ES-I3 (cell line): Measurements from ENCODE around the gene RHD.
"Not testable (repeated sequence)": the region's sequence is repeated elsewhere in the genome, so short reads cannot be mapped to it uniquely, and the experiment has no call there.

Source experiments
- H3K36me3 ChIP-seq: 2 replicates; pipeline ENCODE4 v1.6.1; 2013; ENCODE audit warnings: mild to moderate bottlenecking, low read length, control low read depth, moderate library complexity; ENCODE audit not compliant: insufficient read depth
- H3K4me1 ChIP-seq: 2 replicates; pipeline ENCODE4 v1.6.1; 2013; ENCODE audit warnings: mild to moderate bottlenecking, control low read depth, low read length; ENCODE audit not compliant: insufficient read depth
- H3K9ac ChIP-seq: 2 replicates; pipeline ENCODE4 v1.6.1; 2013; ENCODE audit warnings: low read depth, mild to moderate bottlenecking, low read length, moderate library complexity
- H3K9me3 ChIP-seq: 2 replicates; pipeline ENCODE4 v1.6.1; 2013; ENCODE audit warnings: mild to moderate bottlenecking, low read length, moderate library complexity; ENCODE audit not compliant: control insufficient read depth, insufficient read depth

RHD gene

GRCh38 chr1:25272238-25272637 is at the start of gene RHD:
TSS of gene RHD (plus strand) at chr1:25272509. CDS start at chr1:25272548, 39 bp downstream.
- not testable (repeated sequence) for H3K4me1 ChIP-seq, H3K36me3 ChIP-seq, H3K9ac ChIP-seq, H3K9me3 ChIP-seq

GRCh38 chr1:25222606-25223005 is 49.7 kb upstream of the RHD start:
- Histone ChIP-seq H3K9me3 (no peaks in the 10 kb centered on the region), H3K36me3 (peaks cover 24% of the 10 kb centered on the region), H3K4me1 (no peaks in the 10 kb centered on the region), H3K9ac (no peak overlapping the region)

- peaks cover 28% of the 10 kb centered on the region for H3K36me3 ChIP-seq
- H3K4me1 ChIP-seq: no peaks in the 10 kb centered on the region
- no peak overlapping the region for H3K9ac ChIP-seq
- H3K9me3 ChIP-seq: no peaks in the 10 kb centered on the region
Observed at GRCh38 chr1:25223471-25223870, 48.8 kb upstream of the RHD start.

GRCh38 chr1:25232027-25232865 is 40.1 kb upstream of the RHD start, which contains the start of gene SYF2:
TSS of gene SYF2 (minus strand) at chr1:25232502. CDS start at chr1:25232467, 35 bp downstream.
- Histone ChIP-seq H3K9ac (peak within 1 kb of the TSS; percentile 83), H3K9me3 (no peaks in the 10 kb centered on the region), H3K36me3 (peaks cover 14% of the 10 kb centered on the region), H3K4me1 (peaks cover 3% of the 10 kb centered on the region; the same call in 1 of the 2 replicates)

GRCh38 chr1:25232866-25233784 is 39.2 kb upstream of the RHD start:
- peaks cover 7% of the 10 kb centered on the region for H3K36me3 ChIP-seq
- H3K4me1 ChIP-seq: peaks cover 3% of the 10 kb centered on the region; the same call in 1 of the 2 replicates
- peak overlapping the region; percentile 83 for H3K9ac ChIP-seq
- H3K9me3 ChIP-seq: no peaks in the 10 kb centered on the region

GRCh38 chr1:25235411-25235810 is 36.9 kb upstream of the RHD start:
- not testable (repeated sequence) for H3K4me1 ChIP-seq, H3K9me3 ChIP-seq, H3K9ac ChIP-seq, H3K36me3 ChIP-seq

GRCh38 chr1:25236261-25236660 is 36.0 kb upstream of the RHD start:
- not testable (repeated sequence) for H3K9ac ChIP-seq, H3K4me1 ChIP-seq, H3K36me3 ChIP-seq, H3K9me3 ChIP-seq

GRCh38 chr1:25238046-25238445 is 34.3 kb upstream of the RHD start:
- H3K9ac ChIP-seq: no peak overlapping the region
- H3K9me3 ChIP-seq: no peaks in the 10 kb centered on the region
- H3K4me1 ChIP-seq: peaks cover 7% of the 10 kb centered on the region
- no peaks in the 10 kb centered on the region for H3K36me3 ChIP-seq

GRCh38 chr1:25239681-25240541 is 32.4 kb upstream of the RHD start:
- Histone ChIP-seq H3K4me1 (peaks cover 4% of the 10 kb centered on the region; the same call in 1 of the 2 replicates), H3K9ac (peak overlapping the region; percentile 51), H3K36me3 (peaks cover 7% of the 10 kb centered on the region), H3K9me3 (no peaks in the 10 kb centered on the region)

- Histone ChIP-seq H3K9ac (no peak overlapping the region), H3K36me3 (peaks cover 14% of the 10 kb centered on the region), H3K9me3 (no peaks in the 10 kb centered on the region)
Observed at GRCh38 chr1:25243907-25244306, 28.4 kb upstream of the RHD start.

GRCh38 chr1:25245393-25245792 is 26.9 kb upstream of the RHD start:
- Histone ChIP-seq H3K9ac (no peak overlapping the region; the same call in 1 of the 2 replicates), H3K9me3 (no peaks in the 10 kb centered on the region), H3K36me3 (peaks cover 14% of the 10 kb centered on the region), H3K4me1 (peaks cover 7% of the 10 kb centered on the region)

More at GRCh38 chr1:25243907-25244306, 28.4 kb upstream of the RHD start:
- H3K4me1 ChIP-seq: peaks cover 8% of the 10 kb centered on the region

GRCh38 chr1:25245809-25246599 is 26.3 kb upstream of the RHD start:
- peak overlapping the region; percentile 98 for H3K9ac ChIP-seq
- no peaks in the 10 kb centered on the region for H3K9me3 ChIP-seq
- peaks cover 14% of the 10 kb centered on the region for H3K36me3 ChIP-seq
- peaks cover 3% of the 10 kb centered on the region; the same call in 1 of the 2 replicates for H3K4me1 ChIP-seq

- Histone ChIP-seq H3K4me1 (peaks cover 3% of the 10 kb centered on the region; the same call in 1 of the 2 replicates), H3K36me3 (peaks cover 14% of the 10 kb centered on the region)
Observed at GRCh38 chr1:25246600-25247023, 25.7 kb upstream of the RHD start.

More at GRCh38 chr1:25246600-25247023, 25.7 kb upstream of the RHD start:
- no peaks in the 10 kb centered on the region for H3K9me3 ChIP-seq
- peak overlapping the region; percentile 98 for H3K9ac ChIP-seq
